HG03575 (cell line): Measurements from ENCODE around the gene NRG4.
"Not testable (repeated sequence)": the region's sequence is repeated elsewhere in the genome, so short reads cannot be mapped to it uniquely, and the experiment has no call there.

Source experiments
- ATAC-seq: cut with Tn5 transposase; IDR thresholded peaks from one replicate; pipeline ENCODE4 v1.9.1; 2021; ENCODE audit not compliant: unreplicated experiment, insufficient number of reproducible peaks, low FRiP score; ENCODE audit errors: extremely low read depth

NRG4 gene

DNA sequence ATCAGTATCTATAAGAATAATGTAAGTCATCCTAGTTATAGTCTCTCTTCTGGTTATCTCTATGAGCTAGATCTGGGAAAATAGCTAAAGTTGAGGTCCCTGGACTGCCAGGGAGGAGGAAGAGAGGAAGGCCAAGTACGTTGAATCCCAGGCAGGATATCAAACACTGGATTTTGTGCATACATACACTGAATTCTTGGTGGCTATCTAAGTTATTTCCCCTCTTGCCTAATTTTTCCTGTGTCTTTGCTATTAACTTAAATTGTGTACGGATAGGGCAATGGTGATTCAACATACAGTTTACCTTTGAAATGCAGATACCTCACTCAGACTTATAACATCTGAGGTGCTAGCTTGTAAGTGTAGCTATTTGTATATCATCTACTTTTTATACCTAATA is 81.4 kb downstream of the NRG4 start:
- ATAC-seq, result no peak

DNA sequence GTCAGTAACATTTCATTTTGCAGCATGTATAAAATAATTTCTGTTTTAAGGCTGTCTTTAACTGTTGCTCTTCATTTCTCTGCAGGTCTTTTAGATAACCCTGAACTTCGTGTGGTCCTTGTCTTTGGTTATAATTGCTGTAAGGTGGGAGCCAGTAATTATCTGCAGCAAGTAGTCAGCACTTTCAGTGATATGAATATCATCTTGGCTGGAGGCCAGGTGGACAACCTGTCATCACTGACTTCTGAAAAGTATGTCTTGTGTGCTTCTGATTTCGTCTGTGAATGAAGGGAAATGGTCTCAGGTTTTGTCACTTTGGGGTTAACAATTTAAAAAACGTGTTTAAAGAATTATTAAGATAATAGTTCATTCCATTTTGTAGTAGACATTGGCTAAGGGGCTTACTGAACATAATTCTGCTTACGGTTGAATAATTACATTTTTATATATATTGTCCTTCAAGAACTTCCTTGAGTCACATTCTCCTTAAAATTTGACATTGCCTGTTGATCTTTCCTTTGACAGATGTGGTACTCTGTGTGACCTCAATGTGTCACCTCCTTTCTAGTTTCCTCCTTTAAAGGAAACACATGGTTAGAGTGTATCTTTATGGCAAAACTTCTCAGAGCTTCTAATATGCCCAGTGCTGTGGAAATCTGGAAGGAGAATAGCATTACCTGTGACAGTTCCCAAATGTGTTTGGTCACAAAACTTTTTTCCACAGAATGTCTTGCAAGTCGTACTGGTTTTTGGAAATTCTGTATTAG is 82.2 kb downstream of the NRG4 start:
- no peak for ATAC-seq

DNA sequence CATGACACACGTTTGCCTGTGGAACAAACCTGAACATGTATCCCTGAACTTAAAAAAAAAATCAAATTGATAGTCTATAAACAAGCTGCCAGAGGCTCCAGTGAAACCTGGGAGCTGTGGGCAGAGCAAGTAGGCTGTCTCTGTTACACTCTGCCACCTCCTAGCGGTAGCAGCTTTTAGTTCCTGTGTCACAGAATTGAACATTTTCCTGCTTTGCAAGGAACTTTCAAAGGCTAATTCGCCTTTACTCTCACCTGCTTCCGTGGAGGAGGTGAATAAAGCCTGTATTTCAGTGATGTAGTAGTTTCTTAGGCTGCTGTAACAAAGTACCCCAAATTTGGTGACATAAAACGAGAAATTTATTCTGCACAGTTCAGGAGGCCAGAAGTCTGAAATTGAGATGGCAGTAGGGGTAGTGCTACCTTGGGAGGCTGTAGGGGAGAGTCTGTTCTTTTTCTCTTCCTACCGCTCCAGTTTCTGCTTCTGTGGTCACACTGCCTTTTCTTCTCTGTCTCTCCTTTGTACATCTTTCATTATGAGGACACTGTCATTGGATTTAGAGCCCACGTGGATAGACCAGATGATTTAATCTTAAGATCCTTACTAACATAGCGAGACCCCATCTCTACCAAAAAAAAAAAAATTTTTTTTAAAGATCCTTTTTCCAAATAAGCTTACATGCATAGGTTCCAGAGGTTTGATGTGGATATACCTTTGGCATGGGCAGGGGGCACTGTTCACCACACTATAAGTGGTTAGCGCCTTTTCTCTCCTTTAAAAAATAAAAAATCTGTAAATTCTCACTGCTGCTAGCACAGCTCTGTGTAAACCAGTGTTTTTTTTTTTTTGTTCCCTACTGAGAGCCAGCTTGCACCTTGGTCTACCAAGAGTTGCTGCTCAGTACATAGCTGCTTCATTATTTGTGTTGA is 83.3 kb downstream of the NRG4 start:
- ATAC-seq, result no peak

DNA sequence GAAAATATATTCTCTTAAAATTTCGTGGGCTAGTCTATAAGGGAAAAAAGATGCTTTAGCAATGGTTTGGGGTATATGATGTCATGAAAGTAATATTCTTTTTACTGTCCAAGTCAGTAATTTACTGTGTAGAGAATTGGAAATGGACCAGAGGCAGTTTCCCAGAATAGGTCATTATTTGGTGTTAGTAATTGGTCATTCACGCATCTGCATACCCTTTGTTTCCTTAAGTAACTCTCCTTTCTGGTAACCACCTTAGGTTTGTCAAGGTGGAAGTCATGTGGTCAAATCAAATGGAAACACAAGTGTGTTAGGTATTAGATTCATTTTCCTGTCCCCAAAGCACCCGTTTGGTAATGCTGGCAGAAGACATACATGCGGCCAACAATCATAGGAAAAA is 84.6 kb downstream of the NRG4 start:
- ATAC-seq, result no peak

DNA sequence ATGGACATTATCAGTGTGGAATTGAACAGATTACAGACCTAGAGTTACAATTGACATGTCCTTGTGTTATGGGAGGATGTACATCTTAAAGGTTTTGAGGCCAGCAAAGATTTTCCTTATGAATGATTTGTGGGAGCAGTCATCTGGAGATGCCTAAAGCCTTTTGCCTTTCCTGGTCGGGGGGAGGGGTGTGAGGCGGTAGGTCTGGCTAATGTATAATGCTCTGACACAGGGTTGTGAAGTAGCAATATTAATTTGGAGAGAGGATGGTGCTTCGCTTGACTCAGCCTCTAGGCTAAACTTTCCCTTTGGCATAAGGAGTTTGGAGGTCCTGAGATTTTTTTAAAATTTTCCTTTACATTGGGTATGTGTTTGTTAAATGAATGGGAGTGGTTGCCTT is 85.3 kb downstream of the NRG4 start:
- no peak for ATAC-seq

DNA sequence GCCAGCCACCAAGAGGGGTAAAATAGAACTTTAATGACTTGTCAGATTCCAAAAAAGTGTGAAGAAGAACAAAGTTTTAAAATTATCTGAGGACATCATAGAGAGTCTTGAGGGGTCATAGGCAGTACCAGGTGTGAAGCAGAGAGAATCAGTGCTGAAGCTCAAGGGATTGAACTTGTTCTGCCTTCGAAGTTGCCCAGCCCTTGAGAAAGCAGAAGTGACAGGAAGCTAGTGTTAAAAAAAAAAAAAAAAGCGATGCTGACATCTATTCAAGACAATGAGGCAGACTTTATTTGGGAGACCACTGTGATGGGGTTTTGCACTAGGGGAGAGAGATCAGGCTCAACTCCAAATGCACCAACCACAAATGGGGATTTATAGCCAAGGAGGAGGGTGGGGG is 86.8 kb downstream of the NRG4 start:
- no peak for ATAC-seq

DNA sequence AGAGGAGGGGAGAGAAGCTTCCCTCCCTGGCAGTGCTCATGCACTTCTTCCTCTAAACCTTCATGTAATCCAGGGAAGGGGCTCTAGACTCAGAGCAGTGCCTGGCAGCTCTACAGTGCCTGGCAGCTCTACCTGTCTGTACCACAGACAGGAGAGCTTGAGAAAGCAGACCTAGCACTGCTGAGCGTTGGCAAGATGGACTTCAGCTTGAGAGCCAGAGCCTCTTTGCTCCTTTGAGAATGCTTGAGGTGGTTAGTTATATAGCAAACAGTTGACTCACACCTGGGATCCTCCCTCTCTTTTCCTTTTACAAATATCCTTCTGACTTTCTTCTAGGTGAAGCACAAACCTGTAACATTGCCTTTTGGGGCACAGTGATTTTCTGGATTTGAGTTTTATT is 87.6 kb downstream of the NRG4 start:
- no peak for ATAC-seq

DNA sequence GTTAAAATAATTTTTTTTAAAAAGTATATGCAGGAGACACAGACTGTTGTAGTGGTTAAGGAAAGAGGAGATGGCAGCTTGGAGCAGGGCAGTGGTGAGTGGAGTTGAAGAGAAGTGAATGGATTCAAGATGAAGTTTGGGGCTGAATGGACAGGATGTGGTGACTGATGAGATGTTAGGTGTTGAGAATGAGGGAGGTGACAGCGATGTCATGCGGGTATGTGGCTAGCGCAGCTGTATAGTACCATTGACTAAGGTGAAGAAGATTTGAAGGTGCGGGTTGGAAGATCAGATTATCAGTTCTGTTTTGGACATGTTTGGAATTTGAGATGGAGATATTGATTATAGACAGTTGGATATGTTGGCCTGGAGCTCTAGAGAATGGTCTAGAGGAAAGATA is 88.5 kb downstream of the NRG4 start:
- ATAC-seq, result no peak

DNA sequence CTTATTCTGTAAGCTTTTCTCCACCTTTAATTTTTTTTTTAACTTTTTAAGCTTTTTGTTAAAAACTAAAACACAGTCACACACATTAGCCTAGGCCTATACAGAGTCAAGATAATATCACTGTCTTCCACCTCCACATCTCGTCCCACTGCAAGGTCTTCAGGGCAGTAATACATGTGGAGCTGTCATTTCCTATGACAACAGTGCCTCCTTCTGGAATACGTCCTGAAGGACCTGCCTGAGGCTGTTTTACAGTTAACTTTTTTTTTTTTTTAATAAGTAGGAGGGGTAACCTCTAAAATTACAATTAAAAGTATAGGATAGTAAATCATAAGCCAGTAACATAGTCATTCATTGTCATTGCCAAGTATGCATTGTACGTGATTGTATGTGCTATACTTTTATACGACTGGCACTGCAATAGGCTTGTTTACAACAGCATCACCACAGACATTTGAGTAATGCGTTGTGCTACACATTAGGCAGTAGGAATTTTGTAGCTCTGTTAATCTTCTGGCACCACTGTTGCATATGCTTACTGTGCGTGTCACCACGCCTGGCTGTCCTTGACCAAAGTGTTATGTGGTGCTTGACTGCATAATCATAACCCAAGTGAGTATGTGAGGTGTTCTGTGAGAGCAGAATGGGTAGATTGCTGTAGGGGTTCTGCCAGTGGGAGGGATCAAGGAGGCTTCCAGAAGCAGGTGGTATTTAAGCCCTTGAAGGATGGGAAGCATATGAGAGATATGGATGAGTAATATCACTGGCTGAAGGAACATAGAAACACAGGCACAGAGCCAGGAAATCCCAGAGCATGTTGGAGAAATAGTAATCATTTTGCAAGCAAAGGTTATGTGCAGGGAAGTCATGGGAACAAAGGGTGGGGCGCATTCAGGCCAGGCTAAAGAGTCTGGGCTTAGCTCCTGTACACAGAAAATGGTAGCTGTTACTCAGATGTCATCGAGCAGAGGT is 90.2 kb downstream of the NRG4 start:
- ATAC-seq, result no peak

DNA sequence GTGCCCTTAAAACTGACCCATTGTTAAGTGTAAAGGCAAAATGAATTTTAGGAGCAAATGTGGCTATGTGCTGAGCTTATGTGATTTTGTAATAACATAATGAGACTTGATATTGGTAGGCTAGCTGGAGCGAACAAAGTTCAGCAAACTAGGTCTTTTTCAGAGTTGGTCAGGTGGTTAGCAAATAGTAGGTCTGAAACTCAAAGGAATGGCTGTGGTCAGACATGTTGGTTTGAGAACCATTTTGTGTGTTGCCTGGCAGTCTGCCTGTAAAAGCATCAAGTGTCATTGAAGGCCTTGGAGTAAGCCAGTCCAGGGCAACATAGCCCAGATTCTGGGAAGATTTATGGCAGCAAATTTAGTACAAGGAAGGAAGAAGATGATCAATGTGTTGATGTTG is 92.1 kb downstream of the NRG4 start:
- no peak for ATAC-seq

DNA sequence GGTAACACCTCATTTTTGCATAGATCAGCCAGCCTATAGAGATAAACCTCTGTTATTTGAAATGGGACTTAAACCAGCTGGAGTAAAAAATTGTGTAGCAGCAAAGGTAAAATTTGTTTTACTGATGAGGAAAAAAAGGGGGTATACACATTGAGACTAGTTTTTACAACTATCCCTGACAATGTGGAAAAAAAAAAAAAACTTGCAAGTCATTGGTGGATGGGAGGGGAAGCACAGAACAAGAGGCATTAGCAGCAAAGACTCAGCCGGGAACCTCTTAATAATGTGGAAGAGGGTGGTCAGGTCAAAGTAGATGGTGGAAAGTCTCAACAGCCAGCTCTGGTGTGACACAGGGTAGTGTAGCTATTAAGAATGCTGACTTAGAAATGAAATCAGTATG is 94.1 kb downstream of the NRG4 start:
- ATAC-seq, result no peak

DNA sequence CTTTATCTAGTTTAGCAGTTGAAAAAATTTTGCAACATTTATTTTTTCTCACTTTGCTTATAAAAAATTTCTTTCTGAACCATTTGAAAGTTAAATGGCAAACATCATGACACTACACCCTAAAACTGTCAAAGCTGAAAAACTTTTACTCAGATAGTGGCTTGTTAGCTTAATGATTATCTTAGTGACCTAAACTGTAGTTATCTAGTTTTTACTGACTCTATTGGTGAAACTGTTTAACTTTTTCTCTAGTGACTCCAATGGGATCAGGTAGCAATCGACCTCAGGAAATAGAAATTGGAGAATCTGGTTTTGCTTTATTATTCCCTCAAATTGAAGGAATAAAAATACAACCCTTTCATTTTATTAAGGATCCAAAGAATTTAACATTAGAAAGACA is 95.2 kb downstream of the NRG4 start:
- no peak for ATAC-seq

DNA sequence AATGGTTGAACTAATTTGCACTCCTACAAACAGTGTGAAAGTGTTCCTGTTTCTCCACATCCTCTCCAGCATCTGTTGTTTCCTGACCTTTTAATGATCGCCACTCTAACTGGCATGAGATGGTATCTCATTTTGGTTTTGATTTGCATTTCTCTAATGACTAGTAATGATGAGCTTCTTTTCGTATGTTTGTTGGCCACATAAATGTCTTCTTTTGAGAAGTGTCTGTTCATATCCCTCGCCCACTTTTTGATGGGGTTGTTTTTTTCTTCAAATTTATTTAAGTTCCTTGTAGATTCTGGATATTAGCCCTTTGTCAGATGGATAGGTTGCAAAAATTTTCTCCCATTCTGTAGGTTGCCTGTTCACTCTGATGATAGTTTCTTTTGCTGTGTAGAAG is 101.9 kb downstream of the NRG4 start:
- not testable (repeated sequence) for ATAC-seq

DNA sequence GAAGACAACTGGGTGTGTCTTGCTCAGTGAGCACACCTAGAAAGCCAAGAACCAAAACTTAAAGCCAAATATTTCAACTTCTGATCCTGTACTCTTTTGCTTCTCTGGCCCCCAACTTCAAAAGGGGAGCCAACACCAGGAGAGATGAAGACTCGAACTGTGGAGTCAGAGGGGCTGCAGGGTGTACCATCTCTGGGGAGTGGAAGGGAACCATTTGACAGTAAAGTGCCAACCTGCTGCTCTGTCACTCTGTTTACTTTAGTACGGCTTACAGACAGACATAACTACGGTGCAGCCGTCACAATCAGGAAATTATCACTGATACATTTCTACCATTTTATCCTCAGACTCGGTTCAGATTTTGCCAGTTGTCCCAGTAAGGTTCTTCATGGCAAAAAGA is 107.0 kb downstream of the NRG4 start:
- no peak for ATAC-seq

DNA sequence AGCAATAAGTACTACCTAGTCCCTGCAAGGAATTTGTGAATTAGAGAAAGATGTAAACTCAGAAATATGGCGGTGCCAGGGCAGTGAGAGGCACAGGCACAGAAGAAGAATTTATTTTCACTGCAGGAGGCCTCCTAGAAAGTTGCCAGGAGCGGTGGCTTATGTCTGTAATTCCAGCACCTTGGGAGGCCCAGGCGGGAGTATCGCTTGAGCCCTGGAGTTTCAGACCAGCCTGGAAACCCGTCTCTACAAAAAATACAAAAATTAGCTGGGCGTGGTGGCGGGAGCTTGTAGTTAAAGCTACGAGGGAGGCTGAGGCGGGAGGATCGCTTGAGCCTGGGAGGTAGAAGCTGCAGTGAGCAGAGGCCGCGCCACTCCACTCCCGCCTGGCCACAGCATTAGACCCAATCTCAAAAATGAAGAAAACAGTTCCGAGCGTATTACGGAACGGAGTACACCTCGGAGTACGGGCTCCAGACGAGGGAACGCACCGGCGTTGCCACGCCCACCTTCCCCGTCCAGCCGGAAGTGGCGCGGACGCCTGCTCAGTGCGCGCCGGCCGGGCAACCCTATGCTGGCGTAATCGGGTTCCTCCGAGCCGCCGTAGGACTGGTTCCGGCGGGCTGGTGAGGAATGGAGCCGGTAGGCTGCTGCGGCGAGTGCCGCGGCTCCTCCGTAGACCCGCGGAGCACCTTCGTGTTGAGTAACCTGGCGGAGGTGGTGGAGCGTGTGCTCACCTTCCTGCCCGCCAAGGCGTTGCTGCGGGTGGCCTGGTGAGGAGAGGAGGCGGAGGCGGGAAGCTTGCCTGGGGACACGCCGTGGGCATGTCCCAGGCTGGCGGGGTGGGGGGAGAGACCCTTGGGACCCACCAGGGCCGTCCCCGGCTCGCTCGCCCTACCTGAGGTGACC is 108.6 kb downstream of the NRG4 start, which contains the start of gene FBXO22:
TSS of gene FBXO22 (plus strand) at position 548 of the 909 bp plus-strand sequence. CDS start at position 634, 86 bp downstream.
- peak; percentile 43 for ATAC-seq

DNA sequence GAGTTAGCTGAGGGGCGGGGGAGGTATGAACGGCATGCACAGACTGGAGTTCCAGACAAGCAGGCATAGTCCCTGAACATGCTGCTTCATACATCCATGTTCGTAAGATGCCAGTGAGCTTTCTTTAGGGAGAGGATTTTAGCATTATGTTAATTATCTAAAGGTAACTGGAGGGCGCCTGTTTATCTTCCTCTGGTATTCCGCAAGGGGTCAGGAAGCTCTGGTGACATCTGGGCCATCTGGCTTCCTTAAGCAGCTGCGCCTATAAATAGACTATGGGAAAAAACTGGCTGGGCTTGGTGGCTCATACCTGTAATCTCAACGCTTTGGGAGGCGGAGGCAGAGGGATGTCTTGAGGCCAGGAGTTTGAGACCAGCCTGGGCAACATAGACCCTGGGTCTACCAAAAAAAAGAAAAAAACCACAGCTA is 110.1 kb downstream of the NRG4 start:
- no peak for ATAC-seq

DNA sequence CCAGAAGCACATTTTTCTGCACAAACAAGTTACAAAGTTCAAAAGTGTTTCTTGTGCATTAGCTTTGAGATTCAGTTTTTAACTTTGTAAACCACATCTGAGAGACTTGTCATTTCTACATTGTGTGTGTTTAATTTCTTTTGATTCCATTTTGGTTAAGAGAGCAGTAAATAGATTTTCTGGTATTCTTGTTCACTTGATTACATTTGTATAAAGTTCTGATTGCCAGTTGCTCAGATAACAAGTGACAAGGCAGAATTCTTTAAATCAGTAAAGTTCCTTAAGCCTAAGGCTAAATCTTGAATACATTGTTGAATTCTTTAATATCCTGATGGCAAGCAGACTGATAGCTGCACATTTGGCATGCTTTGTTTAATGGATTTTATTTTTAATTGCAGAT is 111.6 kb downstream of the NRG4 start:
- no peak for ATAC-seq

DNA sequence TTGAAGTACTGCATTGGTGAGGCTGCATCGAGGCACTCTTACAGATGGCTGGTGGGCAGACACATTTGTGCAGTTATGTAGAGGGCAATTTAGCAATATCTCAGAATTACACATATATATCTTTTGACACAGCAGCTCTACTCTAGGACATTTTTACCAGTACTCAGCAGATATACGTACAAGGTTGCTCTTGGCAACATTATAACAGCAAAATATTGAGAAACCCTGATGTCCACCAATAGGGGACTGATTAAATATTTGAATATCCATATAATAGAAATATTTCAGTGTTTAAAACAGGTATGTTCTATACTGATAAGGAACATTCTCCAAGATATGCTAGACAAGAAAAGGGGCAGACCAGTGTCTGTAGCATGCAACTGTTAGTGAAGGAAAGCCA is 116.5 kb downstream of the NRG4 start:
- no peak for ATAC-seq
